HG03460 (cell line): ENCODE results near the gene CLCN3.
"Not testable (repeated sequence)": the region's sequence is repeated elsewhere in the genome, so short reads cannot be mapped to it uniquely, and the experiment has no call there.

Experiments
- ATAC-seq: cut with Tn5 transposase; IDR thresholded peaks from one replicate; pipeline ENCODE4 v1.9.1; 2021; ENCODE audit not compliant: unreplicated experiment

CLCN3 gene

DNA sequence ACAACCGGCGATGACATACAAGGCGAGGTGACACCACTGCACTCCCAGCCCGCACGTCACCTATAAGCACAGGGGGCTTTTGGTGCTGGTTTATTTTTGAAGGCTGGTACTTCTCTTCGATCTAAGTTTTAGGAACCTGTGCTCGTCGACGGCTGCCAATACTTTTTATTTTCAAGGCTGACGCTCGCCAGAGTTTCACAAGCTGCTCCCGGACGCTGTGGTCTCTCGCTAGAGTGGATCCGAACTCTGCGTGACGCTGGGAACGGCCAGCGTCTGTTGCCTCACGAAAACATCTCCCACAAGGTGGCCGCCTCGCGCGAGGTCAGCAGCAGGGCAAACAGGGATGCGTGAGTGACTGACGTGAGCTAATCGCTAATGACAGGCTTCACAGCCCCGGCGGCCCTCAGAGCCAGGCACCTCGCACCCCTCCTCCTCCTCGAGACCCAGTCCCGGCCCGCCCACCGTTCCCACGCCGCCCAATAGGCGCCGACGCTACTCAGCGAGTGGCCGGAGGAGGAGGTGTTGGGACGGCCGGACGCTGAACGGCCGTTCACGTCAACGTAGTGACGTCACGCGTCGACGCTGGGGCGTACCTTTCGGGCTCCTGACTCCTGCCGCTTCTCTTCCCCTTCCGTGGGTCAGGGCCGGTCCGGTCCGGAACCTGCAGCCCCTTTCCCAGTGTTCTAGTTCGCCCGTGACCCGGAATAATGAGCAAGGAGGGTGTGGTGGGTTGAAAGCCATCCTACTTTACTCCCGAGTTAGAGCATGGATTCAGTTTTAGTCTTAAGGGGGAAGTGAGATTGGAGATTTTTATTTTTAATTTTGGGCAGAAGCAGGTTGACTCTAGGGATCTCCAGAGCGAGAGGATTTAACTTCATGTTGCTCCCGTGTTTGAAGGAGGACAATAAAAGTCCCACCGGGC, at the start of gene CLCN3:
Gene CLCN3, plus strand, starts transcription at position 621 of the 922 bp plus-strand sequence. CDS start 15,351 bp downstream, outside the sequence.
- ATAC-seq: peak; percentile 87

DNA sequence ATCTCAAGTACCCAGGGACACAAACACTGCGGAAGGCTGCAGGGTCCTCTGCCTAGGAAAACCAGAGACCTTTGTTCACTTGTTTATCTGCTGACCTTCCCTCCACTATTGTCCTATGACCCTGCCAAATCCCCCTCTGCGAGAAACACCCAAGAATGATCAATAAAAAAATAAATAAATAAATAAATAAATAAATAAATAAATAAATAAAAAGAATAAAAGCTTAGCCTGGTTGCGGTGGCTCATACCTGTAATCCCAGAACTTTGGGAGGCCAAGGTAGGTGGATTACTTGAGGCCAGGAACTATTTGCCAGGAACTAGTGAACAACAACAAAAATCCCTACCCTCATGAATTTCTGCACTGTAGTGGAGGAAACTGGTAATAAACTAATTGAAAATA, 49.4 kb upstream of the CLCN3 start:
- ATAC-seq: not testable (repeated sequence)

- ATAC-seq: no peak
Measured at GRCh38 chr4:169571435-169571834, 48.9 kb upstream of the CLCN3 start.

DNA sequence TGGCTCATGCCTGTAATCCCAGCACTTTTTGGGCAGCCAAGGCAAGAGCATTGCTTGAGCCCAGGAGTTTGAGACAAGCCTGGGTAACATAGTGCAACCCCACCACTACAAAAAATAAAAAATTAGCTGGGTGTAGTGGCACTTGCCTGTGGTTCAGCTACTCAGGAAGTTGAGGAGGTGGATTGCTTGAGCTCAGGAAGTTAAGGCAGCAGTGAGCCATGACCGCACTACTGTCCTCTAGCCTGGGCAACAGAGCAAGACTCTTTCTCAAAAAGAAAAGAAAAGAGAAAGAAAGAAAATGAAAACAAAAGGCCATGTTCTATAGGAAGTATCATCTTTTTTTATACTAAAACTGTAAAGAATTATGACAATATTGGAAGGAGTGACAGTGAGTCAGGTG, 46.5 kb upstream of the CLCN3 start:
- no peak for ATAC-seq

- peak; percentile 91 for ATAC-seq
Measured at GRCh38 chr4:169582203-169582602, 38.2 kb upstream of the CLCN3 start.

- ATAC-seq: no peak
Measured at GRCh38 chr4:169582706-169583105, 37.7 kb upstream of the CLCN3 start.

- no peak for ATAC-seq
Measured at GRCh38 chr4:169583563-169583962, 36.8 kb upstream of the CLCN3 start.

DNA sequence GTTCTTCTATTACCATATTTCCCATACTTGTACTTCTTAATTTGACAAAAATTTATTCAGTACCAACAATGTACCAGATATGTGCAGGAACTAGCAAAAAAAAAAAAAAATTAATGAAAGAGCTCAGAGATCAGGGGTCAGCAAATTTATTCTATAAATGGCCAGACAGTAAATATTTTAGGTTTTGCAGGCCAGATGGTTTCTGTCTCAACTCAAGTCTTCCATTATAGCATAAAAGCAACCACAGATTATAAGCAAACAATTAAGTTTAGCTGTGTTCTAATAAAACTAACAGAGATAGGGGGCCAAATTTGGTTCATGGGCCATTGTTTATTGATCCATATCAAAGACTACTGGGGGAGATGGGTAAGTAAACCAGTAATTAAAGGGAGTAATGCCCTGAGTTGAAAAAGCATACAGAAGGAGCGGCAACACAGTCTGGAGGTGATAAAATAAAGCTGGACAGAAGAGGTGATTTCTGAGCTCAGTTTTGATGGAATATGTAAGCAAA, 27.3 kb upstream of the CLCN3 start:
- no peak for ATAC-seq

DNA sequence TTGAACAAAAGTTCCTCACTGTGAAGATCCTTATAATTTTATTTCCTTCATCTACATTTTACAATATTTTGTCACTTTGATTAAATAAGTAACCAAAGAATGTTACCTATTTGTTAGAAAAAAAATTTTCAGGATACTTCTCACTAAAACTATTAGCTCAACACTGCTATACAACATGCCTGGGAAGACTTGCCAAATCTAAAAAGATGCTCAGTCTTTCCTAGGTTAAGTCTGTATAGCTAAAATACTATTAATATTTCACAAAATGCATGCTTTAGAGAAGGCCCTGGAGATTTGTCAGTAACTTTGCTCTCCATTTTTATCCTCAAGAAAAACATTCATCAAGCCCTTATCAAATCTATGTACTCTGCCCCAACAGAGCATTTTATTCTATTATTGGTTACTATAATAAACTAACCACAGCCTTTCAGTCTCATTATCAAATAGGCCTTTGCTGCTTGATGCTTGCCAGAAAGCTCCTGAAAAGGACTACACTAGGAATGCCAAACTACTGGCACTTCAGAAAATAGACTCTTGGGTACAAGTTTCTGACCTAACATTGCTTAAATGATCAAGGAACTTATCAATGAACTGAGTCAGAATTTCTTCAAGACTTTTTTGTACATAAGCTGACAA, 25.7 kb upstream of the CLCN3 start:
- ATAC-seq: no peak

DNA sequence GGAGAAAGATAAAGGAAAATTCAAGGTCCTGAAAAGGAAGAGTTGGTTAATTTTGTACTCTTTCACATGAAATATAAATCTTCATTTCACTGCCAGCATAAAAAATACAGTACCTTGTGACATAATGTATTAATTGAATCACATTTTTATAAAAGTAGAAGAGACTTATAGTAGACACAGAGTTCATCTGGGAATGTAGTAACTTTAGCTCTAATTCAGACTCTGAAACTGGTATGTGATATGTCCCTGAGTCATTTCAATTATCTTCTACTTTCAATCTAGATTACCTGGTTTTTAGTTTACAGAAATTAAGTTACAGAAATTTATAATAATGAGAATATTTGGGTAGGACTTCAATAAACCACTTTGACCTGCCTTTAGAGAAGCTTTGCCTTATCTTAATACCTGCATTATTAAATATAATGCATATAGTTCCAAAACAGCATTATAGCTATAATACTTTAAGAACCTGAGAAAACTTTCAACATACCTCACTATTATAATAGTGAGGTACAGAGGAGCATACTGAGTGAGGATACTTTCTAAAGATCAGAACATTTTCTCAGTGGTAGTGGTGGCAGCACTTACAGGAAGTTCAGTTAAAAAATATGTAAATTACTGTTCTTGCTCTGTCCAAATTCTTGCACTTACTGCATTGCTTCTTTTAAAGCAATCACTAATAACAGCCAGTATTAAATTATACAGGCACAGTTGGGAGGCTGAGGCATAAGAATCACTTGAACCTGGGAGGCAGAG, 19.2 kb upstream of the CLCN3 start:
- no peak for ATAC-seq

- no peak for ATAC-seq
Measured at GRCh38 chr4:169603312-169603711, 17.1 kb upstream of the CLCN3 start.

GRCh38 chr4:169604131-169604900, 16.1 kb upstream of the CLCN3 start:
- peak; percentile 86 for ATAC-seq

GRCh38 chr4:169604903-169605331, 15.5 kb upstream of the CLCN3 start:
- ATAC-seq: no peak

- no peak for ATAC-seq
Measured at GRCh38 chr4:169611157-169611556, 9.2 kb upstream of the CLCN3 start.

GRCh38 chr4:169611991-169612870, 8.1 kb upstream of the CLCN3 start, which contains the start of gene NEK1:
Gene NEK1, minus strand, starts transcription at chr4:169612583. Its CDS starts 9,953 bp downstream, at chr4:169602630.
- peak; percentile 94 for ATAC-seq

DNA sequence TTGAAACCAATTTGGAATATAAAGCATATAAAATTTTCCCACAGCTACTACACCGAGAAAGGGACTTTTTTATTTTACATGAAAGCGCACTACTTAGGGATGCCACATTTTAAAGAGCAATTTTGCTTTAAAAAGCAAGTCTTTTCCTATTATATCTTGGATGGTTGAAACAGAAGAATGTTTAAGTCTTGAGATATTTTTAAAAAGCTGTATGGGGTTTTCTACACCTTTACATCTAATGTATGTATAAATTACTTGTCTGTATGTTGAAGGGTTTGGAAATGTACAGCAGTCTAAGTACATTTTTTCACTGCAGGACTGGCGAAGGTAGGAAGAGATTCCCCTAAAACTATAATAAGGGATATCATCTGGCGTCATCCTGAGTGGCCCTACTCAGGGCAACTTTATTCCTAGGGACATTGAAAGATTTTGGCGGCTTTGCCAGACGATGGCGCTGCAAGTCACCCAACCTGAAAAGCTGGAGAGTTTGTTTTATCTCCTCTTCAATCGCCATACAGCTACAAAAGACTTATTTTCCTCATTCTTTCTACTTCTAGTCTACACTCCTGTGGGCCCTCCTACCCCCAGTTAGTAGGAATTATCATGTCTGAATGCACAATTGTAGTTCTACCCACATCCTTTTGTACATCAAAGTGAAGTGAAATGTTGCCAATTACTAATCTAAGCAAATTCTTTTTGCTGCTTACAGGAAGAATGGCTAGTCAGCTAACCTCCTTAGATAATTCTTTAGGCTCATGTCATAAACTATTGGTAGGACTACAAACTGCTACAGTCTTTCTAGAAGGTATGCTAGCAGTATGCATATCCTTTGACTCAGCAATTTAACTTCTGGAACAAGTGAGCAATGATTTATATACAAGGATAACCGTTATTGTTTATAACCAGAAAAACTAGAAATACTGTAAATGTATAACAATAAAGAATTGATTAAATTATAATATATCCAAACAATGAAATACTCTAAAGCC, 7.2 kb upstream of the CLCN3 start:
- ATAC-seq: peak; percentile 34

DNA sequence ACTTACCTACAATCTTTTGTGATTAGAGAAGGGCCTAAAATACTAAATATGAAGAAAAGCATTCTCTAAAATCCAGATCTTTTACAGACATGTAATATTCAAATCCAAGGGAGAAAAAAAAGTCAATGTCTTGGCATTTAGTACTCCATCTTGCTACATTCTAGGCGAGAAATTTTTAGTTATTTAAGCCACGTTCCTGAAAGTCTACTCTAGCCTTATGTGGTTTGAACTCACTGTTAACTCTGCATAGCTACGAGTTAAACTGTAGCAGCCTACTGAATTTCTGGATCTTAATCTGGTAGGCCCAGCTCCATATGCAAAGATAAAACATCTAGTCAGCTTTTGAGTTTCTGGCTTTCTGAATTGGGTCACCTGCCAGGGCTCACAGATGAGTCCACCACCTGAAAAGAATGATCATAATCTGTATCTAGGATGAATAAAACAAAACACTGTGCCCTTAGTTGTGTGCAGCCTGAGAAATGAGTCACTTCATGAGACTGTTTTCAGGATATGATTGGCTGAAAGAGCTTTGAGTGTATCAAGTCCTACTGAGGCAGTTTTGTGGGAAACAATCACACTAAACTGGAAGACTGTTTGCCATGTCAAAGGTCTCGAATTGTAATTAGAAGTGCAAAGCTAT, 4.8 kb upstream of the CLCN3 start:
- ATAC-seq: no peak

DNA sequence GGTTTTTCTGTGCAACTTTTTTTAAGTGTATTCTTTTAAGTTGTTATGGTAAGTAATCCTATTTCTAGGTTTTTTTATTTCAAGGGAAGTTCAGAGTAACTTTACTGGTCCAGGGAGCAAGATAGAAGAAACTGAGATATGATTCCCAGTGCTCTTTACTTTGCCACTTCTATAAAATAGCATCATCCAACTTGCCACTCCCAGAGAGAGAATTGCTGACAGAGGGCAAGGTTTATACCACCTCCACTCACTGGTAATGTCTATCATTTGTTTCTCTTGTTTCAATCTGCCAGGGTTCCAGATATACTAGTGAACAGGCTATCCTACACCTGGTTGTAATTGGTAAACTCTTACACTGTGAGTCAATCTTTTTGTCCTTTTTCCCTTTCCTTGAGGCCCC, 3.5 kb upstream of the CLCN3 start:
- no peak for ATAC-seq
